ENCODE data around the gene HMCN2.
"Not testable (repeated sequence)": the region's sequence is repeated elsewhere in the genome, so short reads cannot be mapped to it uniquely, and the experiment has no call there.

Gene HMCN2

DNA sequence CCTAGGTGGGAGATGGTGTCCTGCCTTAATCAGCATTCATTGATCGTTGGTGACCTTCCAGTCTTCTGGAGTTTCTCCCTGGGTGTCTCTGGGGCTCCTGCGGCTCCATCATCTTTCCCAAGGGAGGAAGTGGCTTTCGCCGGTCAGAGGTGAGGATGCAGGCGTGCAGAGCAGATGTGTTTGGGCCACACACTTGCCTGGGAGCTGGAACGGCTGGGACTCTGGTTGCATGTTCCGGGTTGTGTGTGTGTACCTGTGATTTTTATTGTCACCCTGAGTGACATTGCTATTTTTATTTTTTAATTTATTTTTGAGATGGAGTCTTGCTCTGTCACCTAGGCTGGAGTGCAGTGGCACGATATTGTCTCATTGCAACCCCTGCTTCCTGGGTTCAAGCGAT, 9.6 kb downstream of the HMCN2 start:
- TF ChIP-seq, protein P1, sequence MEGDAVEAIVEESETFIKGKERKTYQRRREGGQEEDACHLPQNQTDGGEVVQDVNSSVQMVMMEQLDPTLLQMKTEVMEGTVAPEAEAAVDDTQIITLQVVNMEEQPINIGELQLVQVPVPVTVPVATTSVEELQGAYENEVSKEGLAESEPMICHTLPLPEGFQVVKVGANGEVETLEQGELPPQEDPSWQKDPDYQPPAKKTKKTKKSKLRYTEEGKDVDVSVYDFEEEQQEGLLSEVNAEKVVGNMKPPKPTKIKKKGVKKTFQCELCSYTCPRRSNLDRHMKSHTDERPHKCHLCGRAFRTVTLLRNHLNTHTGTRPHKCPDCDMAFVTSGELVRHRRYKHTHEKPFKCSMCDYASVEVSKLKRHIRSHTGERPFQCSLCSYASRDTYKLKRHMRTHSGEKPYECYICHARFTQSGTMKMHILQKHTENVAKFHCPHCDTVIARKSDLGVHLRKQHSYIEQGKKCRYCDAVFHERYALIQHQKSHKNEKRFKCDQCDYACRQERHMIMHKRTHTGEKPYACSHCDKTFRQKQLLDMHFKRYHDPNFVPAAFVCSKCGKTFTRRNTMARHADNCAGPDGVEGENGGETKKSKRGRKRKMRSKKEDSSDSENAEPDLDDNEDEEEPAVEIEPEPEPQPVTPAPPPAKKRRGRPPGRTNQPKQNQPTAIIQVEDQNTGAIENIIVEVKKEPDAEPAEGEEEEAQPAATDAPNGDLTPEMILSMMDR (IDR thresholded peaks at IDR 0.05; ENCODE audit: low read depth, low read length, missing control alignments) = no peak
- DNase-seq (ENCODE audit: extremely low read depth, low read depth) = no peak
- no peak overlapping the region for H3K4me3 ChIP-seq (replicated peaks; ENCODE audit: low read depth, low read length)

DNA sequence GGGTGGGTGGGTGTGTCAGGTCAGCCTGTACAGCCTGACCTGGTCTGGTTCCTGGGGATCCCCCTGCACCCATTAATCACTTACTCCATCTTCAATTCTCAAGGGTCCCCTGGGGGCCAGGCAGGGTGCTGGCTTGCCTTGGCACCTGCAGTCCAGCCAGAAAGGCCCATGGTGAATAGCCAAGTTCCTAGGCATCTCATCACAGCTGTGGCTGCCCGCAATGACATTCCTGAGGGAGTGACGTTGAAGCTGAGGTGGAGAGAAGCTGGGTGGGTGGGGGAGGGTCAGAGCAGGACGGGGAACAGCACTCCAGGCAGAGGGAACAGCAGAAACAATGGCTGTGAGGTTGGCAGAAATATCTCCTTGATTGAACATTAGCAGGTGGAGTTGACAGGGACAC, 10.6 kb downstream of the HMCN2 start:
- no peak overlapping the region for H3K4me3 ChIP-seq (replicated peaks; ENCODE audit: low read depth, low read length)
- no peak for DNase-seq (ENCODE audit: extremely low read depth, low read depth)
- TF ChIP-seq, protein P1 (IDR thresholded peaks at IDR 0.05; ENCODE audit: low read depth, low read length, missing control alignments) = no peak

DNA sequence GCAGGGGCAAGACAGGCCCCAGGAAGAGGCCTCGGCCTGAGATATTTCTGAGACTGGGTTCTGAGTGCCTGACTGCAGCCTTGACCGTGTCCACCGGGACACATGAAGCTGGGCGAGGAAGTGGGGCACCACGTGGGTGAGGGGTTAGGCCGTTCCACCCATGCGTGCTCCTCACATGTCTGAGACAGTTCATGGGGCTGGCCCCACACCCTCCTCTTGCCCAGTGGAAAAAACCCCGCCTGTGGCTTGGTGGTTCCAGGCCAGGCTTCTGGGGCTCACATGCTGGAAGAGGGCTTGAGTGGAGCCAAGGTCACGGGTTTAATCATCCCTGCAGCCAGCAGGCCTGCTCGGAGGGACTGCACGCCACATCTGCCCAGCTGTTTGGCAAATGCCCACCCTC, 11.4 kb downstream of the HMCN2 start:
- TF ChIP-seq, protein P1 (IDR thresholded peaks at IDR 0.05; ENCODE audit: low read depth, low read length, missing control alignments) = no peak
- DNase-seq (ENCODE audit: extremely low read depth, low read depth) = no peak
- H3K4me3 ChIP-seq (replicated peaks; ENCODE audit: low read depth, low read length) = no peak overlapping the region

DNA sequence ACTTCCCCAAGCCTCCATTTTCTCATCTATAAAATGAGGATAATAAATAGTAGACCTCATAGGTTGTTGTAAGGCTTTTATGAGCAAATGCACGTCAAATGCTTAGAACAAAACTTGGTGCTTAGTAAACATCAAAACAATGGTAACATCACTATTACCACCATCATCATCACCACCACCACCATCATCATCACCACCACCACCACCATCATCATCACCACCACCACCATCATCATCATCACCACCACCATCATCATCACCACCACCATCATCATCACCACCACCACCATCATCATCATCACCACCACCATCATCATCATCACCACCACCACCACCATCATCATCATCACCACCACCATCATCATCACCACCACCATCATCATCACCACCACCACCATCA, 12.0 kb downstream of the HMCN2 start:
- not testable (repeated sequence) for DNase-seq (ENCODE audit: extremely low read depth, low read depth); H3K4me3 ChIP-seq (replicated peaks; ENCODE audit: low read depth, low read length)

DNA sequence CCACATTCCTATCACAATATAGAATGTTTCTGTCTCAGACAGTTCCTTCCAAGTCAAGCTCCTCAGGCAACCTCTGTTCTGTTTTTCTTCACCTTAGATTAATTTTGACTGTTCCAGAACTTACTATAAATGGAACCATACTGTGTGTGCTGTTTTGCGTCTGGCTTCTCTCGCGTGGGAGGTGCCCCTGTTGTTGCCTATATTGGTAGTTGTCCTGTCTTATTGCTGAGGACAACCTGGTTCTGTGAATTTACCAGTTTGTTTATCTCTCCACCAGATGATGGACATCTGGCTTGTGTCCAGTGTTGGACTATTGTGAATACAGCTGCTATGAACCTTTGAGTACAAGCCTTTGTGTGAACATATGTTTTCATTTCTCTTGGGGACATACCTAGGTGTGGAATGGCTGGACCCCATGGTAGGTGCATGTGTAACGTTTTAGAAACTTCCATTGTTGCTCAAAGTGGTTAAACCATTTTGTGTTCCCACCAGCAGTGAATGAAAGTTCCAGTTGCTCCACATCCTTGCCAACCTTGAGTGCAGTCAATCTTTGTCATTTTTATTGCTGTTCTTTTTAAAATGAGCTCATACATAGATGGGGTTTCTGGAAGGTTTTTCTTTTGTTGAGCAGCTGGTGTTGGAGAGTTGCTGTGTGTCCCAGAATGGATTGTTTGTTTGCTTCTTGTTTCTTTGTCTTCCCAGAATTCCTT, 18.1 kb downstream of the HMCN2 start:
- DNase-seq (ENCODE audit: extremely low read depth, low read depth) = no peak
- H3K4me3 ChIP-seq (replicated peaks; ENCODE audit: low read depth, low read length) = no peak overlapping the region
- TF ChIP-seq, protein P1 (IDR thresholded peaks at IDR 0.05; ENCODE audit: low read depth, low read length, missing control alignments) = no peak

DNA sequence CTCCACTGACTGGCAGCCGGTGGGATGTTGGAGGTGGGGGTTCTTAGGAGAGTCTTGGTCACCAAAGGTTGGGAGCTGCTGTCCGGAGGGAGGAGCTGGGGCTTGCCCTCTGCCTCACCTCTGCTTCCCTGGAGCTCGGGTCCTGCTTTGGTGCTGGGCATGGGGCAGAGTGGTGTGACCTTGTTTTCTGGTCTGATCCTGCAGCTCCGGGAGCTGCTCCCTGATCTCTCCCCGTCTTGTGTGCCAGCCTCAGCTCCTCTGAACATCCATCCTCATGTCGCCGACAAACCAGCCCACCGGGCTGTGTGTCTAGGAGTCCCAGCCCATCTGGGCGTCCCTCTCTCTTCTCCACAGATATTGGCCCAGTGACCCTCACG, 18.7 kb downstream of the HMCN2 start:
- no peak for DNase-seq (ENCODE audit: extremely low read depth, low read depth)
- H3K4me3 ChIP-seq (replicated peaks; ENCODE audit: low read depth, low read length) = no peak overlapping the region
- TF ChIP-seq, protein P1 (IDR thresholded peaks at IDR 0.05; ENCODE audit: low read depth, low read length, missing control alignments) = no peak

DNA sequence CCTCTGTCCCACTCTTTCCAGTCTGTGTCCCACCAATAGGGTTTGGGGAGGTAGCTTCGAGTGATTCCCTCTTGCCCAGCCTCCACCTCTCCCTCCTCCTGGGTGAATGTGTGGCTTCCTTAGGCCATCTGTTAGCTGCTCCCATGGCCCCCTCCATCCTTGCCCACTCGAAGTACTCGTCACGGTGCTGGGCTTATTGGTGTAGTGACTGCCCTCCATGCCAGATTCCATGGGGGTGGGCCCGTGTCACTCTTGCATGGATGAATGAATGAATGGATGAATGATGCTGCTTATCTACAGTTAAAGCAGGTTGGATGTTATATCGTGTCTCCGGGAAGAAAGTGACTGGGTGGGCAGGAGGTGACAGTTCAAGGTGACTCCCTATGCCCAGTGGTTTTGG, 19.1 kb downstream of the HMCN2 start:
- TF ChIP-seq, protein P1 (IDR thresholded peaks at IDR 0.05; ENCODE audit: low read depth, low read length, missing control alignments) = no peak
- no peak overlapping the region for H3K4me3 ChIP-seq (replicated peaks; ENCODE audit: low read depth, low read length)
- DNase-seq (ENCODE audit: extremely low read depth, low read depth) = no peak

Data from HFF-Myc (cell line).